Measurements from ENCODE around the gene NEXMIF.
"Not testable (repeated sequence)": the region's sequence is repeated elsewhere in the genome, so short reads cannot be mapped to it uniquely, and the experiment has no call there.

- not testable (repeated sequence) for TF ChIP-seq POLR2A (IDR thresholded peaks at IDR 0.05; ENCODE audit: low read length); GATA1 (IDR thresholded peaks at IDR 0.05; ENCODE audit: low read depth, low read length)
These were observed 223.9 kb downstream of the NEXMIF start for GRCh38 chrX:74701343-74701742.

Data from erythroblast (primary cell).